Measurements from ENCODE around the gene TNFSF13B. TPM values are rescaled to one million over a fixed set of nuclear protein-coding genes. Genes with fewer than 3 reads are reported as not detected.

The TNFSF13B gene, protein sequence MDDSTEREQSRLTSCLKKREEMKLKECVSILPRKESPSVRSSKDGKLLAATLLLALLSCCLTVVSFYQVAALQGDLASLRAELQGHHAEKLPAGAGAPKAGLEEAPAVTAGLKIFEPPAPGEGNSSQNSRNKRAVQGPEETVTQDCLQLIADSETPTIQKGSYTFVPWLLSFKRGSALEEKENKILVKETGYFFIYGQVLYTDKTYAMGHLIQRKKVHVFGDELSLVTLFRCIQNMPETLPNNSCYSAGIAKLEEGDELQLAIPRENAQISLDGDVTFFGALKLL
- total RNA-seq (1 to 10 TPM in 3 of 6 donors, under 1 TPM in 3; 0.47 to 4.1 (median 1.3) TPM), polyA plus RNA-seq (1 to 10 TPM; 1.6 to 2.2 TPM)

DNA sequence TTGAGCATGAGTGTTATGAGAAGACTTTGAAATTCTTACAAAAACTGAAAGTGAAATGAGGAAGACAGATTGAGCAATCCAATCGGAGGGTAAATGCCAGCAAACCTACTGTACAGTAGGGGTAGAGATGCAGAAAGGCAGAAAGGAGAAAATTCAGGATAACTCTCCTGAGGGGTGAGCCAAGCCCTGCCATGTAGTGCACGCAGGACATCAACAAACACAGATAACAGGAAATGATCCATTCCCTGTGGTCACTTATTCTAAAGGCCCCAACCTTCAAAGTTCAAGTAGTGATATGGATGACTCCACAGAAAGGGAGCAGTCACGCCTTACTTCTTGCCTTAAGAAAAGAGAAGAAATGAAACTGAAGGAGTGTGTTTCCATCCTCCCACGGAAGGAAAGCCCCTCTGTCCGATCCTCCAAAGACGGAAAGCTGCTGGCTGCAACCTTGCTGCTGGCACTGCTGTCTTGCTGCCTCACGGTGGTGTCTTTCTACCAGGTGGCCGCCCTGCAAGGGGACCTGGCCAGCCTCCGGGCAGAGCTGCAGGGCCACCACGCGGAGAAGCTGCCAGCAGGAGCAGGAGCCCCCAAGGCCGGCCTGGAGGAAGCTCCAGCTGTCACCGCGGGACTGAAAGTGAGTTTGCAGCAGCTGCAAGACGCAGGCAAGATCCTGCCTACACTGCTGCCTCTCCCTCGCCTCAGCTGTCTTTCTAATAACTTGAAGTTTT lies at the start of gene TNFSF13B:
TNFSF13B (plus strand) TSS at position 118 of the 728 bp plus-strand sequence; CDS start at position 296, 178 bp downstream.
- ATAC-seq (peak; percentile 73 to 90 (median 86)), DNase-seq (peak; percentile 40 to 79 (median 58)), FAIRE-seq (no peak)
- Histone ChIP-seq H3K27me3 (no peaks in the 10 kb centered on the region), H3K9me3 (no peaks in the 10 kb centered on the region), H3K27ac (peak within 1 kb of the TSS in 3 of 4 donors; percentile 30 to 61 (median 57)), H3K36me3 (no peaks in the 10 kb centered on the region), H3K4me1 (peaks cover 0 to 12% (median 5%) of the 10 kb centered on the region in 3 donors), H3K4me3 (peak within 1 kb of the TSS; percentile 3 to 50 (median 19))
- intact Hi-C loops (cut with DNase I) = no loop called here
- WGBS, 2 donors = 4 to 8% methylated on average over 16 of the region's 16 CpGs
- TF ChIP-seq, protein P1, sequence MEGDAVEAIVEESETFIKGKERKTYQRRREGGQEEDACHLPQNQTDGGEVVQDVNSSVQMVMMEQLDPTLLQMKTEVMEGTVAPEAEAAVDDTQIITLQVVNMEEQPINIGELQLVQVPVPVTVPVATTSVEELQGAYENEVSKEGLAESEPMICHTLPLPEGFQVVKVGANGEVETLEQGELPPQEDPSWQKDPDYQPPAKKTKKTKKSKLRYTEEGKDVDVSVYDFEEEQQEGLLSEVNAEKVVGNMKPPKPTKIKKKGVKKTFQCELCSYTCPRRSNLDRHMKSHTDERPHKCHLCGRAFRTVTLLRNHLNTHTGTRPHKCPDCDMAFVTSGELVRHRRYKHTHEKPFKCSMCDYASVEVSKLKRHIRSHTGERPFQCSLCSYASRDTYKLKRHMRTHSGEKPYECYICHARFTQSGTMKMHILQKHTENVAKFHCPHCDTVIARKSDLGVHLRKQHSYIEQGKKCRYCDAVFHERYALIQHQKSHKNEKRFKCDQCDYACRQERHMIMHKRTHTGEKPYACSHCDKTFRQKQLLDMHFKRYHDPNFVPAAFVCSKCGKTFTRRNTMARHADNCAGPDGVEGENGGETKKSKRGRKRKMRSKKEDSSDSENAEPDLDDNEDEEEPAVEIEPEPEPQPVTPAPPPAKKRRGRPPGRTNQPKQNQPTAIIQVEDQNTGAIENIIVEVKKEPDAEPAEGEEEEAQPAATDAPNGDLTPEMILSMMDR (IDR thresholded peaks at IDR 0.05) = no peak

DNA sequence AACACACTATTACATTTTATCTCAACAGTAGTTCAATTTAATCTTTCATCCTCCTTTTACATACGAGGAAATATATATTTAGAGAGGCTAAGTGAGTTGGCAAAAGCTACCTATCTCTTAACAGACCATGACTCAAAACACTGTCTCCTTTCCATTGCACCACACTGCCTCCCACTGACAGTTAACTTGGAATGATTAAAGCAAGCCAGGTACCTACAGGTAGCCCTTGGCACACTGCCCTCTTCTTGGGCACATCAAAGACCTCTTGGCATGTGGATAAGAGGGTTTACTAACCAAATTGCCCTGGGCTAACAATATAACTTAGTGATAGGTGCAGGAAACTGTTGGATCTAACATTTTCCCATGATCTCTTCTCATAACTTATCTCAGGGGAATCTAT lies 49.5 kb upstream of the TNFSF13B start:
- peak overlapping the region in 2 of 4 donors; percentile 5 to 17 for H3K27ac ChIP-seq
- peak overlapping the region in 2 of 4 donors; percentile 95 to 97 for H3K4me3 ChIP-seq
- peaks cover 12 to 44% (median 14%) of the 10 kb centered on the region in 3 donors for H3K4me1 ChIP-seq
- no peaks in the 10 kb centered on the region for H3K36me3 ChIP-seq
- TF ChIP-seq, protein P1 (IDR thresholded peaks at IDR 0.05) = no peak
- 6 to 13% methylated on average over 1 of the region's 1 CpG for WGBS, 2 donors
- FAIRE-seq (no peak), ATAC-seq (peak in 2 of 4 donors; percentile 8 to 32), DNase-seq (peak in 5 of 6 donors; percentile 23 to 59 (median 46))
- no peaks in the 10 kb centered on the region for H3K9me3 ChIP-seq
- intact Hi-C loops (cut with DNase I) = no loop called here
- H3K27me3 ChIP-seq = no peaks in the 10 kb centered on the region

DNA sequence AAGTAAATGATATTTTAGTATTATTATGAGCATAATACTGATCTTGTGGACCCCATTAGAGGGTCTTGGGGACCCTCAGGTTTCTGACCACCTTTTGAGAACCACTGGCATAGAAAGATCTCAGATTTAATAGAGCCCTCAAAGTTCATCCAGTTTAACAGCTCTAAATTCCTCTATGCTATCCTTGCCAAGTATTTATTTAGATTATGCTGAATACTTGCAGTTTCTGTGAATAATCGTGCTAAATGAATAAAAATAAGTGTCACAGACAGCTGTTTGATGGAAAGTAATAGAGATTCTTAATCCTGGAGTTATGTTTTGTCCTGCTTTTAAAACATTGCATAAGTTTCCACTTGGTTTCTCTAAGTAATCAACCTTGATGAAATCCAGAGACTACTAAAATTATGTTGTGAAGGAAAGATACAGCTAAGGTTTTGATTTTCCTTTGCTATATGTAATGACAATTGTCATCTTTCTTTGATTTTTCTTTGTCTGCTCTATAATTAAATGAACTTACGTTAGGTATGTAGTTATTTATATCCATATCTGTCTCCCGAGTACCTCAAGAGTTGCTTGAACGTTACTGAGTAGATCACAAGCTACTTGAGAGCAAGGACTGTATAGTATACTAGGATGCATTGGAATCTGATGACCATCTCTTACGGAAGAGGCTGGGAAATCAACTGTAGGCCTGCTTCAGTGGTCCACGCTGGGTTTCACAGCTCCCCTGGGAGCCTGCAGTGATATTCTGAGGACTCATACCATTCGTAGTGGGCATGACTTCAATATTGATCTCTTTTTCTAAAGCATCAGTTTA lies 45.6 kb upstream of the TNFSF13B start:
- H3K4me3 ChIP-seq = no peak overlapping the region
- no peak for DNase-seq
- H3K27me3 ChIP-seq = no peaks in the 10 kb centered on the region
- TF ChIP-seq, protein P1 (IDR thresholded peaks at IDR 0.05) = no peak
- WGBS, 2 donors = 67 to 70% methylated on average over 7 of the region's 7 CpGs
- peaks cover 21 to 48% (median 46%) of the 10 kb centered on the region in 3 donors for H3K4me1 ChIP-seq
- no peaks in the 10 kb centered on the region for H3K9me3 ChIP-seq
- no peak for FAIRE-seq
- no peaks in the 10 kb centered on the region for H3K36me3 ChIP-seq
- intact Hi-C loops (cut with DNase I) = no loop called here
- H3K27ac ChIP-seq = no peak overlapping the region
- no peak for ATAC-seq

DNA sequence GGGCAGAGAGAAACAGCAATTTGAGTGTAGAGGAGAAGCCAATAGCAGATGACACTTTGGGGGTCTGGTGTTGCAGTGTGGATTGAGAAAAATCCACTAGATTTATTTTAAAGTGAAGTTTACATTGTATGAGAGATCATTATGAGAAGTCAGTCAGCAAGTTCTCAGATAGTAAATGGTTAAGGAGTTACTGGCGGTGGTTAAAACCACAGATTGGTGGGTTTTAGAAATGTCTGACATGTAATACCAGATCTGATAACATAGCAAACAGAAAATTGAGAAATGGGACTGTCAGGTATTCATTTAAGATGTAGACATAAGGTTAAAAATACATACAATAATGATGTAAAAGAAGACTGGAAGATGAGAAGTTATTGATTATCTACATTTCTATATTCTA lies 44.1 kb upstream of the TNFSF13B start:
- ATAC-seq (no peak), FAIRE-seq (no peak), DNase-seq (no peak)
- TF ChIP-seq, protein P1 (IDR thresholded peaks at IDR 0.05) = no peak
- no peaks in the 10 kb centered on the region for H3K9me3 ChIP-seq
- intact Hi-C loops (cut with DNase I) = no loop called here
- no peak overlapping the region for H3K4me3 ChIP-seq
- WGBS, 2 donors = 61 to 63% methylated on average over 1 of the region's 1 CpG
- H3K27me3 ChIP-seq = no peaks in the 10 kb centered on the region
- no peaks in the 10 kb centered on the region for H3K36me3 ChIP-seq
- no peak overlapping the region for H3K27ac ChIP-seq
- peaks cover 15 to 35% (median 35%) of the 10 kb centered on the region in 3 donors for H3K4me1 ChIP-seq

Measured in pancreas (tissue), 10 donors.